Measurements from ENCODE around the gene PIWIL4. TPM values are rescaled to one million over a fixed set of nuclear protein-coding genes. Genes with fewer than 3 reads are reported as not detected.

Gene PIWIL4
- polyA plus RNA-seq, 1 of the 3 experiments (the other 2 are of a cell fraction) = 1.7 TPM

GRCh38 chr11:94533696-94534630 lies 33.2 kb upstream of the PIWIL4 start:
- TF ChIP-seq FOXM1 (IDR thresholded peaks at IDR 0.05; ENCODE audit: low read depth) = no peak
- Histone ChIP-seq H3K4me1 (ENCODE audit: control insufficient read depth in 1 of 2, insufficient read depth in 2 of 2, low read depth in 1 of 2, low read length in 1 of 2) (no peaks in the 10 kb centered on the region), H3K36me3 (replicated peaks in 1 of 2; ENCODE audit: control insufficient read depth in 1 of 2, insufficient read depth in 2 of 2, low read length in 1 of 2) (no peaks in the 10 kb centered on the region), H3K4me3 (ENCODE audit: low read depth in 2 of 2, low read length in 1 of 2) (no peak overlapping the region), H3K27me3 (ENCODE audit: insufficient read depth) (no peaks in the 10 kb centered on the region), H3K9me3 (no peaks in the 10 kb centered on the region), H3K9me2 (no peaks in the 10 kb centered on the region), H3K4me2 (no peak overlapping the region), H3K79me2 (ENCODE audit: insufficient read depth) (no peaks in the 10 kb centered on the region), H3K27ac (ENCODE audit: low read depth in 2 of 2, low read length in 1 of 2) (no peak overlapping the region), H4K20me1 (ENCODE audit: insufficient read depth) (no peaks in the 10 kb centered on the region), H2AFZ (ENCODE audit: low read depth) (peak overlapping the region; percentile 19; the same call in 1 of the 2 replicates), H3F3A (replicated peaks; ENCODE audit: insufficient read depth) (no peaks in the 10 kb centered on the region), H3K9ac (no peak overlapping the region)
- WGBS (ENCODE audit: low lambda C conversion rate) = 75% methylated on average over 6 of the region's 6 CpGs
- no peak for DNase-seq
- ChIA-PET POLR2A (no interaction called here), CTCF (interaction anchor here (0.6 to 1.0 kb wide), 3 partner anchors 8 to 1297 kb away, joined by 3 read pairs; no protein-coding TSS in a partner anchor)

GRCh38 chr11:94536386-94536785 lies 30.8 kb upstream of the PIWIL4 start:
- no peak overlapping the region for H3K27ac ChIP-seq (ENCODE audit: low read depth in 2 of 2, low read length in 1 of 2)
- no peak overlapping the region for H3K4me2 ChIP-seq
- TF ChIP-seq USF2 (IDR thresholded peaks at IDR 0.05; ENCODE audit: borderline replicate concordance, low read depth, low read length) (no peak), MEF2A (IDR thresholded peaks at IDR 0.05; ENCODE audit: borderline replicate concordance, low read depth) (no peak), RAD21 (IDR thresholded peaks at IDR 0.05; ENCODE audit: low read length) (no peak), MXI1 (IDR thresholded peaks at IDR 0.05; ENCODE audit: low read depth, low read length) (no peak), YY1 (IDR thresholded peaks at IDR 0.05; ENCODE audit: low read depth) (no peak), PBX3 (IDR thresholded peaks at IDR 0.05) (no peak), TAF1 (IDR thresholded peaks at IDR 0.05; ENCODE audit: borderline replicate concordance, low read depth, low read length) (no peak), REST (IDR thresholded peaks at IDR 0.05; ENCODE audit: low read depth, low read length) (no peak), SMC3 (IDR thresholded peaks at IDR 0.05; ENCODE audit: low read depth, low read length) (no peak), USF1 (IDR thresholded peaks at IDR 0.05; ENCODE audit: borderline replicate concordance, low read depth) (no peak), ZBTB33 (IDR thresholded peaks at IDR 0.05; ENCODE audit: borderline replicate concordance, low read depth) (no peak)
- no peaks in the 10 kb centered on the region for H4K20me1 ChIP-seq (ENCODE audit: insufficient read depth)
- no peaks in the 10 kb centered on the region for H3K9me3 ChIP-seq
- no peaks in the 10 kb centered on the region for H3K9me2 ChIP-seq
- DNase-seq = no peak
- H3K27me3 ChIP-seq (ENCODE audit: insufficient read depth) = no peaks in the 10 kb centered on the region
- H3K36me3 ChIP-seq (replicated peaks in 1 of 2; ENCODE audit: control insufficient read depth in 1 of 2, insufficient read depth in 2 of 2, low read length in 1 of 2) = no peaks in the 10 kb centered on the region
- no peaks in the 10 kb centered on the region for H3K4me1 ChIP-seq (ENCODE audit: control insufficient read depth in 1 of 2, insufficient read depth in 2 of 2, low read depth in 1 of 2, low read length in 1 of 2)
- no peak overlapping the region for H3K4me3 ChIP-seq (ENCODE audit: low read depth in 2 of 2, low read length in 1 of 2)
- ChIA-PET CTCF (interaction anchor here (1.5 to 2.7 kb wide), 2 partner anchors 11 to 17 kb away, joined by 3 to 8 read pairs; no protein-coding TSS in a partner anchor), POLR2A (no interaction called here)
- no peaks in the 10 kb centered on the region for H3F3A ChIP-seq (replicated peaks; ENCODE audit: insufficient read depth)
- no peaks in the 10 kb centered on the region for H3K79me2 ChIP-seq (ENCODE audit: insufficient read depth)
- H2AFZ ChIP-seq (ENCODE audit: low read depth) = no peak overlapping the region
- H3K9ac ChIP-seq = no peak overlapping the region

Data from SK-N-SH (cell line).